Adrenal gland (tissue), 5 donors: ENCODE results near the gene FCHO2.

Experiments
- POLR2A ChIP-seq, 2 donors: fragments of 450-650 bp; IDR thresholded peaks; one replicate each; pipeline ENCODE4 v1.6.1; 2017; ENCODE audit warnings: antibody characterized with exemption in 2 of 2, mild to moderate bottlenecking in 2 of 2, moderate library complexity in 1 of 2
- TF ChIP-seq, protein P1 (sequence below), 6 experiments: fragments of 450-650 bp in 4 of 6; fragments of 200-600 bp in 2 of 6; sonication (generic) in 1 of 6; IDR thresholded peaks; 1 replicate in 5 of 6; 2 replicates in 1 of 6; pipeline versions ENCODE4 v1.5.1 to v1.8.0; 2016 to 2021; ENCODE audit warnings: antibody characterized with exemption in 6 of 6, mild to moderate bottlenecking in 2 of 6, moderate library complexity in 1 of 6
- donor health status: DM: no; HTN: no; CAD: no.

DNA sequence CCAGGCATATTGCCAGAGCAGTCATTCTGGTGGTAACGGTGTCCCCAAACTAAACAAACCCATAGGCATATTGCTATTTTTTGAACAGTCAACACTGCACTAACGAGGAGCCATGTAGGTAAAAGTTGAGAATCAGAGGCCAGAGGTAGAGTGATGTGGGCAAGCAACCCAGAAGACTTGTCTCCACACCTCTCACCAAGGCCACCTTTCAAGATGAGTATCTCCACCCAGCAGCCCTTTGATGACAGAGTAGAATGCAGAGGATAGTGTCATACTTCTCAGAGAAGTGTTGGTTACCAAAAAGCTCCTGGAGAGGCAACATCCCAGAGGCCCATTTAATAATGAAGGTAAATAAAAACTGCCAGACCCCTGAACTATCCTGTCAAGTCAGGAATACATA lies 63.9 kb downstream of the FCHO2 start:
- TF ChIP-seq POLR2A (IDR thresholded peaks at IDR 0.05) = no peak
- TF ChIP-seq, protein P1, sequence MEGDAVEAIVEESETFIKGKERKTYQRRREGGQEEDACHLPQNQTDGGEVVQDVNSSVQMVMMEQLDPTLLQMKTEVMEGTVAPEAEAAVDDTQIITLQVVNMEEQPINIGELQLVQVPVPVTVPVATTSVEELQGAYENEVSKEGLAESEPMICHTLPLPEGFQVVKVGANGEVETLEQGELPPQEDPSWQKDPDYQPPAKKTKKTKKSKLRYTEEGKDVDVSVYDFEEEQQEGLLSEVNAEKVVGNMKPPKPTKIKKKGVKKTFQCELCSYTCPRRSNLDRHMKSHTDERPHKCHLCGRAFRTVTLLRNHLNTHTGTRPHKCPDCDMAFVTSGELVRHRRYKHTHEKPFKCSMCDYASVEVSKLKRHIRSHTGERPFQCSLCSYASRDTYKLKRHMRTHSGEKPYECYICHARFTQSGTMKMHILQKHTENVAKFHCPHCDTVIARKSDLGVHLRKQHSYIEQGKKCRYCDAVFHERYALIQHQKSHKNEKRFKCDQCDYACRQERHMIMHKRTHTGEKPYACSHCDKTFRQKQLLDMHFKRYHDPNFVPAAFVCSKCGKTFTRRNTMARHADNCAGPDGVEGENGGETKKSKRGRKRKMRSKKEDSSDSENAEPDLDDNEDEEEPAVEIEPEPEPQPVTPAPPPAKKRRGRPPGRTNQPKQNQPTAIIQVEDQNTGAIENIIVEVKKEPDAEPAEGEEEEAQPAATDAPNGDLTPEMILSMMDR (IDR thresholded peaks at IDR 0.05) = no peak
